IPS DF 4.7 (cell line): Measurements from ENCODE around the gene PPFIBP1.
"Not testable (repeated sequence)": the region's sequence is repeated elsewhere in the genome, so short reads cannot be mapped to it uniquely, and the experiment has no call there.

Experiments used
- DNase-seq: peaks from one replicate; pipeline ENCODE4 v3.0.0-alpha.2; 2013; ENCODE audit warnings: low spot score; ENCODE audit errors: extremely low read depth

The PPFIBP1 gene

DNA sequence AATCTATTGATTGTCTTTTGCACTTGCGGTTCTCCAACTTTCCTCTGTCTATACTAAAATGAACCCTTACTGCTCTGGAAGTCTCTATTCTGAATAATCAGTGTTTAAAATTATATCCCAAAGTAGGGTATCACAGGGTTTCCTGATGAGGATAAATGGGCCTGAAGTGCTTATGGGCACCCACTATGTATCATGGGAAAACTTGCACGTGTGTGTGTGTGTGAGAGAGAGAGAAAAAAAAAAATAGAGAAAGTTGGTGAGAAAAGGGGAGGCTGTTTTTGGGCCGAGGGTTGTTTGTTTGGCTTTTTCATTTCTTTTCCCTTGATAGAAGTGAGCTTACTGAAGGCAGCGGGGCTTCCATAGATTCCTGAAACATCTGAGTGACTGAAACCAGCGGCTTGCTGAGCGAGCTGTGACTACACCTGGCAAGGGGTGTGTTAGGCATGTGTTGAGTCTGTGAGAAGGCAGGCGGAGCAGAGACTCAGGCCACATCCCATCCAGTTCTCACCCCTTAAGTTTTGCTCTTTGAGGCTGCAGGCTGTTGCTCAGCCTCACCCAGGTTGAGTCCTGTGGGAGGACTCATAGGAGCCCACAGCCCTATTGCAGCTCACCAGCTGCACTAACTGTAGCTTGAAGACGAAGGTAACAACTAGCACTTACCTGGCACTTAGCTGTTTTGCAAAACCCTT is 17.2 kb downstream of the PPFIBP1 start:
- no peak for DNase-seq

DNA sequence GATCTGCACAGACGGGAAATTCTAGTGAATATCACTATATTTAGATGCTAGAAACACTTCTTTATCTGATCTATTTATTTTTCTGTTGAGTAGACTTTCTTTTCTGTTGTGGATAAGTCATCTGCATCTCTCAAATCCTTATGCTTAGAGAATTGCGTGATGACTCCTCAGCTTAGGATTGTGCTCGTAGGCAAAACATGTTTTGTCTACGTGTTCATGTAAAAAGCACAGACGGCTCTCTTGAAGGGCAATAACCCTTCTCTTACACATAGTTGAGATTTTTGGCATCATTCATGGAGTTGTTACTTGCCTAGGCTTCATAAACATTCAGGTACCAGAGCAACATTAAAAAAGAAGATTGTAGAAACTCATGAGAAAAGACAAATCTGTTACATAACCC is 18.6 kb downstream of the PPFIBP1 start:
- DNase-seq = no peak

DNA sequence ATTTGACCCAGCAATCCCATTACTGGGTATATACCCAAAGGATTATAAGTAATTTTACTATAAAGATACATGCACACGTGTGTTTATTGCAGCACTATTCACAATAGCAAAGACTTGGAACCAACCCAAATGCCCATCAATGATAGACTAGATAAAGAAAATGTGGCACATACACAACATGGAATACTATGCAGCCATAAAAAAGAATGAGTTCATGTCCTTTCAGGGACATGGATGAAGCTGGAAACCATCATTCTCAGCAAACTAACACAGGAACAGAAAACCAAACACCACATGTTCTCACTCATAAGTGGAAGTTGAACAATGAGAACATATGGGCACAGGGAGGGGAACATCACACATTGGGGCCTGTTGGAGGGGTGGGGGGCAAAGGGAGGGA is 20.9 kb downstream of the PPFIBP1 start:
- not testable (repeated sequence) for DNase-seq

DNA sequence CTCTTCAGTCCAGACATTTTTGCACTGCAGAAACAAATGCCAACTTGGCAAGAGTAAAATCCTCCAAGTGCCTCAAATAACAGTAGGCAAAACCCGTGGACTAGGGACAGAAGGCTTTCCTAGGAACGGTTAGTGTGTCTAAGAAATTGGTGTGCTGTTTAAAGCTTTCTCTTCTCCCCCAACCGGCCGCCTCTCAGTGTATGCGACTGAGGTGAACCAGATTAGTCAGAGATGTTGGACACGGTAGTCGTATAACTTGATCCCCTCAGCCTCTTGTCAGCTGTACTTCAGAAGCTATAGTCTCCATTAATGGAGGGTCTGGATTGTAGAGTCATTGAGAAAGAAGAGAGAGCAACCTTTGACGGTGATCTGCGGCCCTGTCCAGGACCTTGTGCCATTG is 21.7 kb downstream of the PPFIBP1 start:
- DNase-seq = no peak

DNA sequence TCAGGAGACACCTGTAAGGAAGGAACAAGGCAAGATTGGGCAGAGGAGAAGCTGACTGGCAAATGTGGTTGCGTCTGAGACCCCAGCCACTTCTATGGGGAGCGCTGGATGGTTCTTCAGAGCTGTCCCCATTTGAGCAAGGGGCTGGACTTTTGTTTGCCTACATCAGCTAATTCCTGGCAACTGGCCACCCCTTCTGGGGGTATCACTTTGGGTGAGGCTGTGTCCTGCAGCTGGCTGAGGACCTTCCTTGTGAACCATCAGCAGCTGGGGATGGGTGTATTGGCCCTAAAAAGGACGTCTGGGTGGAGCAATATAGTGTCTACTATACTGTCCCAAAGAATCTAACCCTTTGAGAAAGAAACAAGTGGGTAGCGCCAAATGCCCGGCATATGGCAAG is 23.6 kb downstream of the PPFIBP1 start:
- DNase-seq = no peak

DNA sequence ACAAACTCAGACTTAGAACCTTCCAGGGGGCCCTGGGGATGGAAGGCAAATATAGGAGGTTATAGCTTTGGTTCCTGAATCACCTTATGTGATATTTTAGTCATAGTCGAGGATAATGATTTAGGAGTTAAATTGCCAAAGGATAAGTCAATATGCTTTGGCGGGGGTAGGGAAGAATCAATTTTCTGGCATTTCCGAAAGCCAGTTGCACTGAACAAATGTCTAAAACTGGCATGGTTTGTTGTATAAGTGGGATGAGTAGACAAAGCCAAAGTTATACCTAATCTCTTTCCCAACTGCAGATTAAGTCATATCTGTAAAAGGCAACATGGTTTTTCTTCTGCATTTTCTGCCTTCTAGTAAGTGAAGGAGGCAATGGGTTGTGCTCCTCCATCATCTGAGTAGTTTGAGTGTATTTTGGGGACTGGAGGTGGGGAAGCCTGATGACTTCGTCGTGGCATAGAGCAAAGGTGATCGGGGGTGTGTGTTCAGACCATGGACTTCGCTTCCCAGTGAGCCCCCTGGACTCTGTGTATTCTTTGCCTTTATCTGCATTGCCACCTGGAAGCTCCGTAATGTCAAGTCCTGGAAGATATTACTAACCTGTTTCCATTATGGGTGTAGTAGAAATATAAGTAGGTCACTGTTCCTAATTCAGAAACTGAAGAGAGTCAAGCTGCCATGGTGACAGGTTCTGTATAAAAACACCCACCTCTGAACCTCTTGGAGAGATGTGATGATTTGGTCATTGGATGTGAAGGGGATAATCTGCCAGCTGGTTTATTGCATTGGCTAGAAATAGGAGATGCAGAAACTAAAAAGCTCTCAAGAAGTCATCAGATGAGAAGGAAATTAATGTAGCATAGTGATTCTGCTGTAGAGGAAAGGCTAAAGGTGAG is 24.5 kb downstream of the PPFIBP1 start:
- DNase-seq = no peak

DNA sequence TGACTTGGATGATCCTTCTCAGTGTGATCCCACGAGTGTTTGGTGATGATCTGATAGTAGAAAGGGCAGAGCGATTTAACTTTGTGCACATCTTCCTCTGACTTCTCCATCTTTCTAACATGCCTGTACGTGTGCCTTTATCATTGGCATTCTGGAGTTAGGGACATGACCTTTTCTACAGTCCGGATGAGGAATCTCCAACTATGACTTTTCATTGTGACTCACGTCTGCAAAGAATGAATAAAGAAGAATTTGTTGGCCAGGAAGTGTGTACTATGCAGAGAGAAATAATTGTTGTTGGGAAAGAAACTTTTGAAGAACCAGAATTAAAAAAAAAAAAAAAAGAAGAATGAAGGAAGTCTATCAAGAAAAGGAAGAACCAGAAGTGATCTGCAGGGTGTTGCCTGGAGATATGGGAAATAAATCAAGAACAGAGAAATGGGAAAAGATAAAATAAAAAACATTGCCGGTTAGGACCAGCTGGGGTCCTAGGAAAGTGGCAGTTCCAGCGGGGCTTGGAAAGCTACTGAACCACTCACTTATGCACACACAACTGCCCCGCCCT is 25.3 kb downstream of the PPFIBP1 start:
- DNase-seq = no peak

DNA sequence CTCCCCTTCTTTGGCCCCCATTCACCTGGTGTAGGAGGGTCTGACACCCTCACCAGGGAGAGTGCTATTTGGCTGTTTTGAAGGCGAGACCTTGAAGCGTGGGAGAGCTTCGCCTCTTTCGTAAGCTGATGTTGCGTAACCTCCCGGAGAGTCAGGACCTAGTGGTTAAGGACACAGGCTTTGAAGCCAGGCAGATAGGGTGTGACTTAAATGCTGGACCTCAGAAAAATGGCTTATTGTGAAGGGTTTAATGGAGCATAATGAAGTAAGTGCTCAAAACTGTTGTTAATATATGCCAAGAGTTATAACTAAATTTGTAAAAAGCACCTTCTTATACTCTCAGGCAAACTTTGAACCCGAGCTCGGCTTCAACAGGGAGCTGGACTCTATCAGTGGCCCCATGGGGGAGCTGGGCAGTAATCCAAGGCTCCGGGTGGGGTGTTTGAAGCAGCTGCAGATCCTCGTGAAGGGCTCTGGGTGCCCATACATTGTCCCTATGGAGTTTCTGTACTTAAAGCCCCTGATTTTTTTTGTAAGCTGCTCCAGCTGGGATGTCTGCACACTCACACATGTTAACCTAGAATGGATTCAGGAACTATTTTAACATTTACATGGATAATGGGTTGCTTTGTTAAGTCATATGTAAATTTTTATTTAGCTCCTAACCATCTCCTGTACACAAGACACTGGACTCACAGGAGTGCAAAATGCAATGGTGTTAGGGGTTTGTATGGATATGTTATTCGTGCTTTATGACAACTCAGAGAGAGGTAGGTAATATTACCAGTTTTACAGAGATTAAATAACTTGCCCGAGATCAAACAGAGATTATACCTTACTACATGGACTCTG is 26.0 kb downstream of the PPFIBP1 start:
- DNase-seq = no peak

DNA sequence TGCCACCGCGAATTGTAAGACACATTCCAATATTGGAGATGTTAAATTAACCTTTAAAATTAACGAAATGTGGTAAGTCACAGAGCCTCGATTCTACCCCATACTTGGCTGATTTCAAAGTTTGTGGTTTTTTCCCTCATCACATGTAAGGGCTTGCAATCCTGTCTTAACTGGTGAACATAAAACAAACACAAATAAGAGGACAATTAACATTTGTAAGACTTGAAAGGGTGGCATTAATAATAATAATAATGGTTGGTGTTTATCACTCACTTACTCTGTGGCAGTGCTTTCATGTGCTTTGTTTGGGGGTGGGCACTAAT is 26.6 kb downstream of the PPFIBP1 start:
- DNase-seq = no peak

DNA sequence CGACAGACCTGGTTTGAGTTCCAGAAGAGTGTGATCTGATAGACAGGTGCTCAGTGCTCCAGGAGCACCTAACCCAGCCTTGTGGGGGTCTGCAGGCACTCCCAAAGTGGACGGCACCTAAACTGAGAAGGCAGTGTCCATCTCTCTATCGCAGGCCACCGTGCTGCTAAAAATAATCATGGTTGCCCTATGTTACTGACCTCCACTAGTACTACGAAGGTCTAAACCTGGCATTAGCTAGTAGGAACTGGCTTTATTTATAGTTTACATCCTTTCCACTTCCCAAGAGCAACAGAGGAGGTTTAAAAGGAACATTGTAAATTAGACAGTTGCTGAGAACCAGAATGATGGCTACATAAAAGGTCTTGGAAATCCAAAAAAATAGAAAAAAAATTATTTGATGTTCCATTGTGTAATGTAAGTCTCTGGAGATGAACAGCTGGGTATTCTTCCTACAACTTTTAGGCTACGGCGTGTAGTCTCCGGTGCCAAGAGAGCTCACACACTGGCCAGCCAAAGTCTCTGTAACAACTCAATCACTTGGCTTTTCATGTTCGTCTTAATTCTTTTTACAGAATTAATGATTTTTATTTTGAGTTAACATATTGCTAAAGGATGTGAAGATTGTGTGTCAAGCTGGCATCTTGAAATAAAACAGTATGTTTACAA is 27.3 kb downstream of the PPFIBP1 start:
- no peak for DNase-seq

DNA sequence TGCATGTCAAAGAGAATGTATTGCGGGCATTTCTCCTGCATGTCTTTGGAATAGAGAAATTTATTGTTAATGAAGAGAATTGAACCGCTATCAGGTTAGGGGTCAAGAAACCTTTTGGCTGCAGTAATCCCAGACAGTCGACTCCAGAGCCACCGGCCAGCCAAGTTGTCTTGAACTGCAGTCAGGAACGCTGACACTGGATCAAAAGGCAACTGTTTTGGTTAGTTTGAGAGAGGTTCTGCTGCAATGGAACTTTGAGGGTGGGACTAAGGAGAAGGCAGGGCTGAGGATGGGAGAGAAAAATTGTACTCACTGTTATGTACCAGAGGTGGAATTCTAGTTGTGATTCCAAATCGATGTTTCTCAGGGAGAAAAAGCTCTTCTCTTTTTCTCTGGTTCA is 28.2 kb downstream of the PPFIBP1 start:
- DNase-seq = no peak

DNA sequence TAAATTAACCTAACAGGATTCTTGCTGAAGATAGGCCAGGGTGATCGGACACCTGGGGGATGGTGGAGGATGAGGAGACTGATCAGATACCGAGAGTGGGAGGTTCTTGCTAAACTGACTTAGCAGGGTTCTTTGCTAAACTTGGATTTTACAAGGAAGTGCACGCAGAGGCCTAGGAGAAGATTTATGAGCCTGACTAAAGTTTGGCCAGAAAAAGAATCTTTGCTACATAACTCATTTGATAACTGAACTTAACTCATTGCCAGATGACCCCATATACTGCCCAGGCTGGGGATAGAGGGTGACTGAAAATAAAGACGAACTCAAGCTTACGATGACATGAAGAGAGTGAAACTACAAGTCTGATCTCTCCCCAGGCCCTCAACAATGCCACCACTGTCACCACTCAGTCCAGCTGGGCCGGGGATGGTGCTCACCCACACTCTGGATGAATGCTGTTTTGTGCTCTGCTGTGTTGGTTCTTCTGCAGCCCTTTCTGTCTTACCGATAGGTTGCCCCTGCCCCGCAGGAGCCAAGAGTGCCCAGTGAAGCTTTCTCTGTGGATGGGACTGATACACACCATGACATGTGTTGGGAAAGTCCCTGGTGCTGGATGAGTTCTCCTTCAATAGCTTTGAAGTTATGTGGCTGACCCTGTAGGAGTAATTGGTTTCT is 29.0 kb downstream of the PPFIBP1 start:
- DNase-seq = no peak

DNA sequence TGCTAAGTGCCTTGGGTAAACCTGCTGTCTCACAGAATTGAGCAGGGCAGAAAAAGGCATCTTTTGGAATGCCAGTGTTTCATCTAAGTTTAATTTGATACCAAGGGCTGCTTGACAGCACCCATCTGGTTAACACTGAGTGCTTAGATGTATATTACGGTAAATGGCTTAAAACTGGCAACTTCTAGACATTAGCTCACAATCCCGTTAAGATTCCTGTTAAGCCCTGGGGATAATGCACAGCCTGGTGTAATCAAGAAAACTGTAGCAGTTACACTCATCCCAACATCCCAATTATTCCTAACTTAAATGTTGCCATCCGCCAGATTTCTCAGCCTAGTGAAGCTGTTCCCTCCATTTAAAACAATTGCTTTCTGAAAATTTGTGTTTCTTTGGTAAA is 29.9 kb downstream of the PPFIBP1 start:
- DNase-seq = no peak

DNA sequence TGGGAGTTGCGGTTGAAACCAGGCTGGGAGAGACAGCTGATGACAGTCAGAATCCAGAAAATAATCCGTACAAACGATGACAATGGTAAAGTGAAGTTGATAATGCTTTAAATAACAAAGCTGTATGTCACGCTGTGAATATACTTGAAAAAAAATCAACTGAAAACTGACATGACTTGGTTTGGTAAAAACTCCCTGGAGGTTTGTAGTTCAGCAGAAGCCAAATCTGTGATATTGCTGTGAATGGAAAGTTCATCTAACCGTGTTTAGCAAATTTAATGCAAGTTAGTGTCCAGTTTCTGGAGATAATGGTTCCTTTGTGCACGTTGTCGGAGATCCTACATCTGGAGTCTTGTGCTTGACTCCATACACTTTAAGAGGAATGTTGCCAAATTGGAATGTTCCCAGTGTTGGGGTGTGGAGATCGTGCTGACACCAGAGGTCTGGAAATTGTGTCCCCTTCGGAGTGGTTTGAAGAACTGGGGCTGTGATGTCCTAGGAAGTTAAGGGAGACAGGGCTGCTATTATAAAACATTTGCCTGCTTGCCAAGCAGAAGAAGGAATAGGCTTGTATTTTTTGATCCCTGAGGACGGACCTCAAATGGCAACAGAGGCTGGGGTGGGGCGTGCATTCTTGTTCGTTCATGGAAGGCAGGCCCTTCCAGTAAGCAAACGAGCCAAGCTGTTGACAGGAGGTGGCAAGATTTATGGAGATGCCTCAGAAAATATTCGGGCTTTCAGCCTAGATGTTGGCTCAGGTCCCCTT is 30.6 kb downstream of the PPFIBP1 start:
- DNase-seq = no peak

DNA sequence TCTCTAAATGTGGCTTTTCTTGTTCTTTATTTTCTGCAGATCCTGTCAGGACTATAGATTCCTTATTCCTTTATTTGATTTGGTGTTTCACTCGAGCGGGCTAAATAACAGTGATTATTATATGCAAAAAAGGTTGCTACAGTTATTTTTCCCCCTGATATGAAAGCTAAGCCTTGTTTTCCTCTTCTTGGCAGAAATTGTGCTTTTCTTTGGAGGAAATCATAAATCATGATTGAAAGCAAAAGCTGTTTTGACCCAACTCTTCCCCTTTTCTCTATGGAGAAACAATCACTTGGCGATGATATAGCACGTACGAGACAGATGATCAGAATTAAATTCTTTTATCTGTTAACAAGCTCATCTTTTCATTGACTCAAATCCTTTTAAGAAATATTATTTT is 31.4 kb downstream of the PPFIBP1 start:
- DNase-seq = no peak

DNA sequence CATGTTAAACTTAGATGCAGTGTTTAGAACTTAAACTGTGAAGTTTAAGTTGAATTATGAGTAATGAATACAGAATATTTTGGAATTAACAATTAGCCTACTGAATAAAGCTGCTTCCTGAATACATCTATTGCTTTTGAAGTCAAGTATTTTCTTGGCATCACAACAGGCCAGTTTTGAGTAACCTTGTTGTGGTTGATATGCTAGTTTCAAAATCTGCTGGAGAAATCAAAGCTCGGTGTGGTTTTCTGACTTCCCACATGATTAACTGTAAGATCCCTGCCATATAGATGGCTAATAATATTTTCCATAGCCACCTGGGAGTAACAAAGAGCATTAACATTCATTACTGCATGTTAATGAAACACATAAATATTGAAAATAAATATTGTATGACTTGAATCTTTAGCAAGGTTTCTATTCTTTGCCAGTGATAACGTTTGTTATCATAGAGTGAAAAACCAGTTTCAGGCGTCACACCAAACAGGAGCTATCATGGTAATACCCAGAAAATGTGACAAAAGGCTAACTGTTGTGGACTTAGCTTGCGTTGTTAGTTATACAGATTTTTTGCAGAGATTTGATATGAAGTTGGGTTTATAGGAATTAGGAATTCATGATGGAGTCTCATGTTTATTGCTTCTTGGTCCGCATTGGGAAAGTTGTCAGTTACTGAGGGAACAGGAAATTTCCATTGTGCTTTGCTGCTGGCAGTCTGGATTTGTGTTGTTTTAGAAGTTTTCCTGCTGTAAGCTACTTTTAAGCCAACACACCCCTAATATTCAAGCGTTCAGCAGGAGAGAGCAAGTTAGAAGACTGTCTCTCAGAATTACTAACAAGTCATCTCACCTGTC is 32.1 kb downstream of the PPFIBP1 start:
- no peak for DNase-seq

DNA sequence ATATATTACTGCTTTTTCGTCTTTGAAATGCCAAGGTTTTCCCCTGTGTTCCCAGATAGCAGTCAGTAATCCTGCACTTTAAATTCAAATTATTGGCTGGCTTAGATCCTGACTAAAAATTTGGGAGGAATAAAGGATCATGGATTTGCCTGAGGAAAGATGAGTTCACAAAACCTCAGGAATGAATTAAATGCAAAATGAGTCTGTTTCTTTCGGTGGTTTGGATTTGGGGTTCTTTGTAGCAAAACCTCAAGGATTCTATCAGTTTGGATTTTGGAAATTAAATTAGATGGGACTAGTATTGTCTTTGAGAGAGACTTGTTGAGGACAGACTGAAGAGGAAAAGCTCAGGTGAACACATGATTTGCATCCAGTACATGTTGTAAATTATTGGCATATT is 36.1 kb downstream of the PPFIBP1 start:
- no peak for DNase-seq

DNA sequence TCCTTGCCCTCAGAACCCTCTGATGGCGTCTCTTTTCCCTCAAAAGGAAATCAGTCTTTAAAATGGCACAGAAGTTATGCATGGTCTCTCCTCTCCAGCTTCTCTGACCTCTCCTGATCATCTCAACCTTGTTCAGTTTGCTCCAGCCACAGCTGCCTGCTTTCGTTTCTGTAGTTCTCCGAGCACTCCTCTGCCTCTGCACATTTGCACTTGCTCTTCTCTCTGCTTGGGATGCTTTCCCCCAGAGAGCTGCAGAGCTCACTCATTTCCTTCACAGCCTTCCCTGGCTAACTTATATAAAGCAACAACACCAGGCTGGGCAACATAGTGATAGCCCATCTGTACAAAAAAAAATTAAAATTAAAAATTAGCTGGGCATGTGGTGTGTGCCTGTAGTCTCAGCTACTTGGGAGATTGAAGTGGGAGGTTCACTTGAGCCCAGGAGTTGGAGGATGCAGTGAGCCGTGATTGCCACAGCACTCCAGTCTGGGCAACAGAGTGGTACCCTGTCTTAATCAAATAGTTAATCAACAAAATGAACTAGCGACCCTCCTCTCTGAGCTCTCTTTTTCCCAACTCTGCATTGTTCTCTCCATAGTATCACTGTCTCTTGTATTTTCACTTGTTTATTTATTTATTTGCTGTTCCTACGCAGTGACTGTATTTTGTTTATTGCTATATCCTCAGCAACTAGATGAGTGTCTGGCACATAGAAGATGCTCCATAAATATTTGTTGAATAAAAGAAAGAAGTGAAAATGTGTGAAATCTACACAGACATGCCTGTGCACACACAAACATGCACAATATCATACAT is 37.7 kb downstream of the PPFIBP1 start:
- no peak for DNase-seq
